HUES48 (cell line): Measurements from ENCODE around the gene COQ4.

Experiments used
- H3K27ac ChIP-seq: one replicate; pipeline ENCODE4 v1.7.0; 2013; ENCODE audit warnings: low read depth, low read length, inconsistent platforms
- H3K27me3 ChIP-seq: 2 replicates; pipeline ENCODE4 v1.6.1; 2013; ENCODE audit warnings: mild to moderate bottlenecking, low read length; ENCODE audit not compliant: control insufficient read depth, insufficient read depth
- H3K36me3 ChIP-seq: 2 replicates; pipeline ENCODE4 v1.6.1; 2013; ENCODE audit warnings: low read length; ENCODE audit not compliant: control insufficient read depth, insufficient read depth
- H3K4me1 ChIP-seq: 2 replicates; pipeline ENCODE4 v1.6.1; 2013; ENCODE audit warnings: mild to moderate bottlenecking, low read length; ENCODE audit not compliant: control insufficient read depth, insufficient read depth
- H3K4me3 ChIP-seq: 2 replicates; pipeline ENCODE4 v1.5.1; 2013; ENCODE audit warnings: mild to moderate bottlenecking, low read depth, low read length
- H3K9ac ChIP-seq: 2 replicates; pipeline ENCODE4 v1.6.1; 2013; ENCODE audit warnings: mild to moderate bottlenecking, low read depth, low read length, moderate library complexity
- H3K9me3 ChIP-seq: 2 replicates; pipeline ENCODE4 v1.6.1; 2013; ENCODE audit warnings: low read length; ENCODE audit not compliant: control insufficient read depth, insufficient read depth

The COQ4 gene

DNA sequence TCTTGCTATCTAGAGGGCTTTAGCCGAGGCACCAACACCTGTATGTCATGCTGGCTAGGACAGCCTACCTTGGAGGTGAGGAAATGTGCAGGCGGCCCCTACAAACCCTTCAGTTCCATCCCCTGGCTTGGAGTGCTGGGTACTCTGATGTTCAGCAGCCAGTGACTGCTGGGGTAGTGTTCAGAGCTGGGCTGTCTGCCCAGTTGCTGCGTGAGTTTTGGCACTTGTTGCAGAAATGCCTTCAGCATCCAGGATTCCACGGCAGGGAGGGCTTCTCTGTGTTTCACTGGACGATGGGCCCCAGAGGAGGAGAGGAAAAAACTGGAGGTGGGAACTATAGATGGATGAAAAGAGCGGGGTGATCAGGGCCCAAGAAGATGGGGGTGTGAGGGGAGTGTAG, 36.2 kb upstream of the COQ4 start:
- no peaks in the 10 kb centered on the region for H3K9me3 ChIP-seq
- no peak overlapping the region for H3K9ac ChIP-seq
- H3K27ac ChIP-seq = no peak overlapping the region
- H3K4me1 ChIP-seq = no peaks in the 10 kb centered on the region
- no peaks in the 10 kb centered on the region for H3K27me3 ChIP-seq
- no peak overlapping the region for H3K4me3 ChIP-seq
- peaks cover 25% of the 10 kb centered on the region for H3K36me3 ChIP-seq

DNA sequence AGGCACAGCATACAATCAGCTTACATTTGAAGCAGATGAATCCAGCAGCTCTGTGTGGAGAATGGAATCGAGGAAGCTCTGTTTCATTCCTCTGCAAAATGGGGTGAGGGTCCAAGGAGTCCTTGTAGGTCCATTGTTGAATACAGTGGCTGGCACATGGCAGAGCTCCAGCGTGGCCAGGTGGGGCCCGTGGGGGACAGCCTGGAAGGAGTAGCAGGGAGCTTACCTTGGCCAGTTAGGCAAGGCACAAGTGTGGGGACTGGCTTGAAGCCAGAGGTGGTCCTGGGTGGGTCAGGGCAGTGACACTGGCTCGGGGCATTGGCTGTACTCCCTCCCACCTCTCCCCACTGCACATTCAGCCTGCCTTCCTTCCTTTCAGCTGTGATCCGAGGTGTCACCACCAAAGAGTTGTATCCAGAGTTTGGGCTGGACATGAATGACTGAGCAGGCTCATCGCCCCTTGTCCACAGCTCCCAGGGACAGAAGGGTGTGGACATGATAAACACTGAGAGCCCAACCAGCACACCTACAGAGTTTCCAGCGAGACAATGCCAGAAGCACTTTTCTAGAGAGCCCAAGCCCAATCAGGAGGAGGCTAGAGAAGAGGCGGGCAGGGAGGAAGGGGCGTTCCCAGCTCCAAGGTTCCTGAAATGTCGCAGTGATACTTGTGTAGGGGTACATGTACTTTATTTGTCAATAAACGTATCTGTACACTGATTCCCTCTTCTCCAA, 34.2 kb upstream of the COQ4 start:
- no peaks in the 10 kb centered on the region for H3K27me3 ChIP-seq
- no peaks in the 10 kb centered on the region for H3K9me3 ChIP-seq
- no peak overlapping the region for H3K9ac ChIP-seq
- no peak overlapping the region for H3K27ac ChIP-seq
- no peak overlapping the region for H3K4me3 ChIP-seq
- H3K36me3 ChIP-seq = peaks cover 25% of the 10 kb centered on the region
- no peaks in the 10 kb centered on the region for H3K4me1 ChIP-seq

DNA sequence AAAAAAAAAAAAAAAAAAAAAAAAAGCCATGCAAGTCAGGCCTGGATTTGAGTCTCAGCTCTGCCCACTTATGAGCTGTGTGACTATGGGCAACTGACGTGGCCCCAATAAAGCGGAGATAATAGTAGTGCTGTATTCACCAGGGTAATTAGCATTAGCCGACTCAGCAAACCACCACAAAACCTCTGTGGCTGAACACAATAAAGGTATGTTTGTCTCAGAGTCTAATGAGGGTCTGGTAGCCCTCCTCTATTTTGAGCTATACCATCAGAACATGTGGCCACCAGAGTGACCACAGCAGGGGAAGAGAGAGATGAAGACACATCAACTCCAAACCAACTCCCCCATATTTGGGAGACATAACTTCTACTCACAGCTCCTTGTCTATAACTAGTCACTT, 30.6 kb upstream of the COQ4 start:
- Histone ChIP-seq H3K4me1 (no peaks in the 10 kb centered on the region), H3K36me3 (peaks cover 12% of the 10 kb centered on the region; the same call in 1 of the 2 replicates), H3K27me3 (no peaks in the 10 kb centered on the region), H3K4me3 (no peak overlapping the region), H3K27ac (no peak overlapping the region), H3K9me3 (no peaks in the 10 kb centered on the region), H3K9ac (no peak overlapping the region)

DNA sequence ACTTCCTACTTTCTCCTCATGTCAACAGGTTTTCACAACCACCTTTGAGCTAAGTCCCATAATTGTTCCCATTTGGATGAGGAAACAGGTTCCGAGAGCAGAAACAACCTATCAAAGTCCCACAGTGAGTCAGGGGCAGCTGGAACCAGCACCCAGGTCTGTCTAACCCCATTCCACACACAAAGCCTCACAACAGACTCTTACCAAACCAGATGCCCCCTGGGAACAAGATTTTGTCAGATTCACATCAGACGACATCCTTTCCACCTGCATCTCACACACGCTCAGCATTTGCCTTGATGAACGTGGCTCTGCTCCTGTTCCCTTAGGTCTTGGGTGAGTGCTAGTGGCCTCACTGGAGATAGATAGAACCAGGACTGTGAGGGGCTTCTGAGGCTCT, 29.5 kb upstream of the COQ4 start:
- no peaks in the 10 kb centered on the region for H3K4me1 ChIP-seq
- no peak overlapping the region for H3K9ac ChIP-seq
- peaks cover 6% of the 10 kb centered on the region; the same call in 1 of the 2 replicates for H3K36me3 ChIP-seq
- no peaks in the 10 kb centered on the region for H3K27me3 ChIP-seq
- H3K4me3 ChIP-seq = no peak overlapping the region
- no peak overlapping the region for H3K27ac ChIP-seq
- no peaks in the 10 kb centered on the region for H3K9me3 ChIP-seq

DNA sequence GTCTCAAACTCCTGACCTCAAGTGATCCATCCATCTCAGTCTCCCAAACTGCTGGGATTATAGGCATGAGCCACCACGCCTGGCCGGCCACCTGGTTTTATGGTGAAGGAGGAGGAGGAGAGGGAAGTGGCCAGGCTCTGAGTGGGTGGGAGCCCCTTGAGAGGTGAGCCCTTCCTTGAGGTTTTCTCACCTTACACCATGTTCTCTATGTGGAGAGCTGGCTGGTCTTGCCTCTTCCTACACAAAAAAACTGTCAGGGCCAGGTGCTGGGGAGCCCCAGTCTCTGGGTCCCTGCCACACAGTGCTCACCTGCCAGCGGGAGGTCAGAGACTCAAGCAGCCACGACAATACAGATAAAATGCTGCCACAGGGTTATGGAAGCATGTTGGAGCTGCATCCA, 28.5 kb upstream of the COQ4 start:
- H3K27me3 ChIP-seq = no peaks in the 10 kb centered on the region
- no peaks in the 10 kb centered on the region for H3K36me3 ChIP-seq
- H3K4me1 ChIP-seq = no peaks in the 10 kb centered on the region
- no peak overlapping the region for H3K4me3 ChIP-seq
- no peak overlapping the region for H3K9ac ChIP-seq
- H3K9me3 ChIP-seq = no peaks in the 10 kb centered on the region
- no peak overlapping the region for H3K27ac ChIP-seq

DNA sequence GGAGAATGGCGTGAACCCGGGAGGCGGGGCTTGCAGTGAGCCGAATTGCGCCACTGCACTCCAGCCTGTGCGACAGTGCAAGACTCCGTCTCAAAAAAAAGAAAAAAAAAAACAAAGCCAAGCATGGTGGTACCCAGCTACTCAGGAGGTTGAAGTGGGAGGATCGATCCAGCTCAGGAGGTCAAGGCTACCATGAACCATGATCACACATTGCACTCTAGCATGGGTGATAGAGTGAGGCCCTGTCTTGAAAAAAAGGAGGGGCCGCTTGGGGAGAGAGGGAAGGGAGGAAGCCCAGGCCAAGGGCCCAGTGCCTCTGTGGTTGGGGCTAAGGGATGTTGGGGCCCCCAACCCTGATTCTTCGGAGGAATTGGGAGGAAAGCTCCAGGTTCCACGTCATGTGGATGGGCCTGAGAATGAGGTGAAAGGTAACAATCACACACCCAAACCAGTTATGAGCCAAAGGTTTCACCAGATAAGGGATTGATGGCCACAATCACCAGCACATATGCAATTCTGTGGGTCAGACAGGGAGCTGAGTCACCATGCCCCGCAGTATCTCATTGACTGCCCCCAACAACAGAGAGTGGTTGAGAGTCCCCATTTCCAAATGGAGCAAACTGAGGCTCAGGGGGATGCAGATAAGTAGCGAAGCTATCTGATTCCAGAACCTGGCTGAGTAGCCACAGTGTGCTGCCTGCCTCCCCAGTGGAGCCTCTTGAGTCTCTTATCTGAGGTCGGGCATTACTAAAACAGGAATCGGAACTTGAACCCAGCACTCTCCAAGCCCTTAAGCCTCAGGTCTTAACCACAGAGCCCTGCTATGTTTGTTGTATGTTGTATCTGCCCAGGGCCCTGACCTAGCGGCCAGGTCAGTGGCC, 26.1 kb upstream of the COQ4 start:
- Histone ChIP-seq H3K9ac (no peak overlapping the region), H3K27ac (no peak overlapping the region), H3K36me3 (no peaks in the 10 kb centered on the region), H3K9me3 (no peaks in the 10 kb centered on the region), H3K4me3 (no peak overlapping the region), H3K27me3 (no peaks in the 10 kb centered on the region), H3K4me1 (no peaks in the 10 kb centered on the region)

DNA sequence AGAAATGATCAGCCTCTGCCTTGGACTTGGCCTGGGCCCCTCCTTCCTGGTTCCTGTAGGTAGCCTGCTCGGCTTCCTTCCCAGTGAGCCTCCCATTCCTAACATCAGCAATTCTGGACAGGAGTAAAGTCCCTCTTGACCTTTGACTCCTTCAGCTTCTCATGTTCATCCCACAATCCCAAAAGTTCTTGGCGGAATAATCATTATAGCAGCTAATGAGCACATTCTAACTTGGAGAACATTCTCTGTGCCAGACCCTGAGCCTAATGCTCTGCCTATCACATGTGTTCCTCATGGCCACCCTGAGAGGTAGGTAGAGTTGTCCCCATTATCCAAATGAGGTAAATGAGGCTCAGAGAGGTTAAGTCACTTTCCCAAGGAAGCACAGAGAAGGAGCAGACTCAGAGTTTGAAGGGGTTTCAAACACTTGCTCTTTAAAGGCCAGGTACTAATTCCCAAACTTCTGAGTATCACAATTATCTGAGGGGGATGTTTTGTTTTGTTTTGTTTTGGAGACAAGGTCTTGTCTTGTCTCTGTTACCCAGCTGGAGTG, 25.3 kb upstream of the COQ4 start:
- Histone ChIP-seq H3K27me3 (no peaks in the 10 kb centered on the region), H3K4me1 (no peaks in the 10 kb centered on the region), H3K4me3 (no peak overlapping the region), H3K9ac (no peak overlapping the region), H3K27ac (no peak overlapping the region), H3K36me3 (no peaks in the 10 kb centered on the region), H3K9me3 (no peaks in the 10 kb centered on the region)

DNA sequence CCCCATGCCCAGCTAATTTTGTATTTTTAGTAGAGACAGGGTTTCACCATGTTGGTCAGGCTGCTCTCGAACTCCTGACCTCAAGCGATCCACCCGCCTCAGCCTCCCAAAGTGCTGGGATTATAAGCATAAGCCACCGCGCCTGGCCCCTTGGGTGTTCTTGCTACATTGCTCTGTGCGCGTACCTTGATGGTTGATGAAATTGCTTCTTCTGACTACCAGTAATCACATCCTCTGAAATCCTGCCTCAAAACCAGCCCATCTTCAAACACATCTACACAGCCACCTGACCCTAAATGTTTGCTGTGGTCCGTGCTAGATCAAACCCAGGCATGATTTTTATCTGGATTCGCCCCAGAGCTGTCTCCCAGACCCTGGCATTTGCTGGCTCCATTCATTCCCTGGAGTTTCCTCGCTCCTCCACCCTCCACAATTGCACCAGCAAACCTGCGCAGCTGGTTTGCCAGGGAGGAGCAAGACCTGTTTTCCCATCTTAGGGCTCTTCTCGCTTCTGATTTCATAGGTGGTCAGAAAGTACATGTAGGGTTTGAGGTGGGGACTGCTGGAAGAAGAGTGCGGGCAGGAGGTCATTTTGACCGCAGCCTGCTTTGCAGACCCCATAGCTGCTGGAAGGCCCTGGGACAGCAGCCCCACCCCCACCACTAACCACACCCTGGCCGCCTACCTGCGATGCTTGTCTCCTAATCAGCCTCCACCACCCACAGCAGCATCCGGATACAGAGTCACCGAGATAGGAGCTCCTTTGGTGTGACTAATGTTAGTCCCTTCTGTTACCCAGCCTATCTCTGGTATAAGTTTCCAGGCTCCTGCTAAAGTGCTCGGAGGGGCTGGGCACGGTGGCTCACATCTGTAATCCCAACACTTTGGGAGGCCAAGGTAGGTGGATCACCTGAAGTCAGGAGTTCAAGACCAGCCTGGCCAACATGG, 23.8 kb upstream of the COQ4 start:
- Histone ChIP-seq H3K27me3 (no peaks in the 10 kb centered on the region), H3K9ac (no peak overlapping the region), H3K36me3 (no peaks in the 10 kb centered on the region), H3K4me1 (no peaks in the 10 kb centered on the region), H3K27ac (no peak overlapping the region), H3K4me3 (no peak overlapping the region), H3K9me3 (no peaks in the 10 kb centered on the region)

DNA sequence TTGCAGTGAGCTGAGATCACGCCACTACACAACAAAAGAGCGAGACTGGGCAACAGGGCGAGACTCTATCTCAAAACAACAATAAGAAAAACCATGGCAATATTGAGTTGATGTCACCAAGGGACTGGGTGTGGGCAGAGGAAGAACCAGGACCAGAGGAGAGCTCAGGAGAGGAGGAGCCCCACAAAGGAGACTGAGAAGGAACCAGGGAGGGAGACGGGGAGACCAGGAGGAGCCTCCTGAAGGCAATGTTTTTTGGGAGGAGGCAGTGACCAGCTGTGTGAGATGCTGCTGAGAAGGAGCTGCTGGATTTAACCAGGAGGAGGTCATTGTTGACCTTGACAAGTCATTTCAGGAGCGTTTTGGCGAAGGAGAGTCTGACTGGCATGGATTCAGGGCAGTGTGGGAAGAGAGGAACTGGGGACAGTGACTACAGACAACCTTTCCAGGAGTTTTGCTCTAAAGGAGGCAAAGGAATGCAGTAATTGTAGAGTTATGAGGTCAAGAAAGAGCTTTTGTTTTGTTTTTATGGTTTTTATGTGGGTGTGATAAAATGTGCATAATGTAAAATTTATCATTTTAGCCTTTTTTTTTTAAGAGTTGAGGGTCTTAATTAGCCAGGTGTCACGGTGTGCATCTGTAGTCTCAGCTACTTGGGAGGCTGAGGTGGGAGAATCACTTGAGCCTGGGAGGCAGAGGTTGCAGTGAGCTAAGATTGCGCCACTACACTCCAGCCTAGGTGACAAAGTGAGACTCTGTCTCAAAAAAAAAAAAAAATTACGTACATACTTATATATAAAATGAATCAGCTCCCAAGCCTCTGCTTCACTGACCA, 18.3 kb upstream of the COQ4 start:
- Histone ChIP-seq H3K4me3 (no peak overlapping the region), H3K27me3 (no peaks in the 10 kb centered on the region), H3K4me1 (no peaks in the 10 kb centered on the region), H3K9me3 (no peaks in the 10 kb centered on the region), H3K27ac (no peak overlapping the region), H3K36me3 (peaks cover 11% of the 10 kb centered on the region), H3K9ac (no peak overlapping the region)

DNA sequence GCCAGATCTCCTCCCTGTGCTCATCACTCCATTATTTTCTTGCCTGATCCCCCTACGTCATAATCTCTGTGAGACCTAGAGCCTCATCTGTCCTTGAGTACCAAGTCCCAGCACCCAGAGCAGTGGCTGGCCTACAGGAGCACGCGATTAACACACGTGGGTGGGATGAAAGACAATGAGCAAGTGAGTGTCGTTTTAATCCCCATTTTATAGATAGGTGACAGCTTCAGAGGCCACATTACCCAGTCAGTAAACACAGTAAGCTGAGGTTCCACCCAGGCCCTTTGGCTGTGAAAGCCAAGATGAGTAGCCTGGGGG, 17.7 kb upstream of the COQ4 start:
- Histone ChIP-seq H3K9ac (no peak overlapping the region), H3K27ac (no peak overlapping the region), H3K4me1 (no peaks in the 10 kb centered on the region), H3K4me3 (no peak overlapping the region), H3K36me3 (peaks cover 17% of the 10 kb centered on the region), H3K27me3 (no peaks in the 10 kb centered on the region), H3K9me3 (no peaks in the 10 kb centered on the region)
